ENCODE results near the gene ARHGAP42. TPM values are rescaled to one million over a fixed set of nuclear protein-coding genes. Genes with fewer than 3 reads are reported as not detected.

Gene ARHGAP42
- total RNA-seq, 2 experiments from 2014 or later, result not detected

GRCh38 chr11:100791103-100791502, 104.0 kb downstream of the ARHGAP42 start:
- Mint-ChIP-seq H3K4me3 (no peak overlapping the region), H3K9me3 (peaks cover 4% of the 10 kb centered on the region), H3K27me3 (no peaks in the 10 kb centered on the region), H3K4me1 (no peaks in the 10 kb centered on the region), H3K36me3 (ENCODE audit: low read depth) (no peaks in the 10 kb centered on the region), H3K27ac (no peak overlapping the region)
- ChIA-PET CTCF (no interaction called here), POLR2A (no interaction called here)
- no peak for DNase-seq

DNA sequence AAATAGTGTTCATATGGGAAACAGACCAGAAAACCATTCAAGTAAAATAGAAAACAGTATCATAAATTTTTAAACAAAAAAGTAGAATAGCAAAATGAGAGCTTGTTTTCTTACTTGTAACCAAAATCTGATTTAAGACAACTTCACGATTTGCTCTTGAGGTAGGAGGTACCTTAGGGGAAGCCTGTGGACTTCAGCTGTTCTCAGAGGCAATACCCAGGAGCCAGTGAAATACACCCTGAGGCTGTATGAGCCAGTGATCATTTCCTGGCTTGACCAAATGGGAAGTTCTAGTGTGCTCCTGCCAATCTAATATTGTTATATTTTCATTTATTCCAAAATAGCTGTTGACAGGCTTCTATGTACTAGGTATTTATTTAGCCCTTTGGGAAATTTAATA, 104.8 kb downstream of the ARHGAP42 start:
- no peak overlapping the region for H3K27ac Mint-ChIP-seq
- H3K36me3 Mint-ChIP-seq (ENCODE audit: low read depth), result no peaks in the 10 kb centered on the region
- DNase-seq, result no peak
- H3K9me3 Mint-ChIP-seq, result peaks cover 4% of the 10 kb centered on the region
- ChIA-PET POLR2A (no interaction called here), CTCF (no interaction called here)
- no peaks in the 10 kb centered on the region for H3K27me3 Mint-ChIP-seq
- no peak overlapping the region for H3K4me3 Mint-ChIP-seq
- H3K4me1 Mint-ChIP-seq, result no peaks in the 10 kb centered on the region

GRCh38 chr11:100793525-100793924, 106.4 kb downstream of the ARHGAP42 start:
- ChIA-PET POLR2A (no interaction called here), CTCF (no interaction called here)
- no peaks in the 10 kb centered on the region for H3K4me1 Mint-ChIP-seq
- no peak overlapping the region for H3K4me3 Mint-ChIP-seq
- H3K36me3 Mint-ChIP-seq (ENCODE audit: low read depth), result no peaks in the 10 kb centered on the region
- no peak for DNase-seq
- no peak overlapping the region for H3K27ac Mint-ChIP-seq
- H3K27me3 Mint-ChIP-seq, result no peaks in the 10 kb centered on the region
- H3K9me3 Mint-ChIP-seq, result no peaks in the 10 kb centered on the region

DNA sequence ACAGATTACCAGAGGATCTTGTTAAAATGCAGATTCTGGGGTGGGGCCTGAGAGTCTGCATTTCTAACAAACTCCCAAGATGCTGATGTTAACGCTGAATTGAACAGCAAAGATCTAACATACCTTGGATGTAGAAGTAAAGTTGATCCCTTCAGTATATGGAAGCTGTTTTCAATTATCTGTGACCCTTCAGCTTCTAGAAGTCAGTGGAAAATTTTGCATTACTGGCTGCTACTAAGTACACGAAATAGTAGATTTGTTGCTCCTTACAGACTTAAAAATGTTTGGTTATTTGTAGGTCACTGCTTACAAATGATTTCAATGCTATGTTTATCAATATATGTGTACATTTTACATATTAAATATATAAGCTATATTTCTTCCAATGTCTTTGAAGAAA, 107.4 kb downstream of the ARHGAP42 start:
- CTCF ChIA-PET, result no interaction called here
- Mint-ChIP-seq H3K4me1 (no peaks in the 10 kb centered on the region), H3K36me3 (ENCODE audit: low read depth) (no peaks in the 10 kb centered on the region), H3K27ac (no peak overlapping the region), H3K4me3 (no peak overlapping the region), H3K27me3 (no peaks in the 10 kb centered on the region), H3K9me3 (no peaks in the 10 kb centered on the region)
- DNase-seq, result no peak
- POLR2A ChIA-PET, result no interaction called here

DNA sequence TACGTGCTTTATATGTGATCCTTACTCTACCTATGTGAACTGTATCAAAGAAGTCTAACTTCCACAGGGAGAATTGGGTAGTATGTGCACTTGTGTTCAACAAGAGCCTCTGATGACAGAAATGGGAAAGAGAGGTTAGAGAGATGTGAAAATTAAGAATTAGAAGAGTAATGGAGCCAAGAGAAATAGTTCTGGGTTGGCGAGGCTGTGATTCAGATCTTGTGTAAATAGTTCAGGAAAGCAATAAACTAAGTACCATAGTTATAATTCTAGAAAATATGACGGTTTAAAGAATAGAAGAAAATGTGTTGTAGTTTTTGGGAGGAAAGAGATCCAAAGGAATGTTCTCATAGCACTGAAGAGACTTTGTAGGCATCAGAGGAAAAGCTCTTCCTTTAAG, 112.4 kb downstream of the ARHGAP42 start:
- H3K4me1 Mint-ChIP-seq, result no peaks in the 10 kb centered on the region
- H3K27ac Mint-ChIP-seq, result no peak overlapping the region
- H3K27me3 Mint-ChIP-seq, result no peaks in the 10 kb centered on the region
- H3K9me3 Mint-ChIP-seq, result peaks cover 3% of the 10 kb centered on the region
- DNase-seq, result no peak
- H3K36me3 Mint-ChIP-seq (ENCODE audit: low read depth), result no peaks in the 10 kb centered on the region
- ChIA-PET CTCF (no interaction called here), POLR2A (no interaction called here)
- no peak overlapping the region for H3K4me3 Mint-ChIP-seq

DNA sequence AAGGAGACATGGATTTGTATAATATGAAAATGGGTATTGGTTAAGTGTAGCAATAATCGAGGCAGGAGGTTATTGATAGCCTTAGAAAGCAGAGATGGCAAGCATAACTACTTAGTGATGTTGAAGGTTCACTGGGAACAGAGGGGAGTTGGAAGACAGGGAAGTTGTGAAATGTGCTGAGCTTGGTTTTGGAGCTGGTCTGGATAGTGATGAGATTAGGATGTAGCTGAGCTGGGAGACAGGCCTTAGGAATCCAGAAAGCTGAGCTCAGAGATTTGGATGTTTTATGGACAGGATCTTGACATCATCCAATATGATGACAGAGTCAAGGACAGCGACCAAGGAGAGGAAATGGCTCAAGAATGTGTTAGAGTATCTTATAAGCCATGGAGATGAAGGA, 113.1 kb downstream of the ARHGAP42 start:
- POLR2A ChIA-PET, result no interaction called here
- Mint-ChIP-seq H3K36me3 (ENCODE audit: low read depth) (no peaks in the 10 kb centered on the region), H3K4me3 (no peak overlapping the region), H3K9me3 (peaks cover 3% of the 10 kb centered on the region), H3K27ac (no peak overlapping the region), H3K4me1 (no peaks in the 10 kb centered on the region), H3K27me3 (no peaks in the 10 kb centered on the region)
- DNase-seq, result no peak
- CTCF ChIA-PET, result no interaction called here

GRCh38 chr11:100801225-100801999, 114.3 kb downstream of the ARHGAP42 start:
- Mint-ChIP-seq H3K9me3 (peaks cover 3% of the 10 kb centered on the region), H3K4me3 (no peak overlapping the region), H3K4me1 (no peaks in the 10 kb centered on the region), H3K27ac (no peak overlapping the region), H3K27me3 (no peaks in the 10 kb centered on the region), H3K36me3 (ENCODE audit: low read depth) (no peaks in the 10 kb centered on the region)
- CTCF ChIA-PET, result no interaction called here
- DNase-seq, result no peak
- POLR2A ChIA-PET, result no interaction called here

- DNase-seq, result no peak
- no peaks in the 10 kb centered on the region for H3K4me1 Mint-ChIP-seq
- POLR2A ChIA-PET, result no interaction called here
Observed at GRCh38 chr11:100805506-100806199, 118.6 kb downstream of the ARHGAP42 start.

GRCh38 chr11:100806296-100806695, 119.2 kb downstream of the ARHGAP42 start:
- ChIA-PET POLR2A (no interaction called here), CTCF (no interaction called here)
- H3K4me3 Mint-ChIP-seq, result no peak overlapping the region
- H3K4me1 Mint-ChIP-seq, result no peaks in the 10 kb centered on the region
- no peak overlapping the region for H3K27ac Mint-ChIP-seq
- no peak for DNase-seq
- no peaks in the 10 kb centered on the region for H3K36me3 Mint-ChIP-seq (ENCODE audit: low read depth)
- H3K9me3 Mint-ChIP-seq, result peaks cover 3% of the 10 kb centered on the region
- H3K27me3 Mint-ChIP-seq, result no peaks in the 10 kb centered on the region

More at GRCh38 chr11:100805506-100806199, 118.6 kb downstream of the ARHGAP42 start:
- CTCF ChIA-PET, result no interaction called here
- Mint-ChIP-seq H3K27ac (no peak overlapping the region), H3K27me3 (no peaks in the 10 kb centered on the region), H3K36me3 (ENCODE audit: low read depth) (no peaks in the 10 kb centered on the region), H3K4me3 (no peak overlapping the region), H3K9me3 (peaks cover 3% of the 10 kb centered on the region)

DNA sequence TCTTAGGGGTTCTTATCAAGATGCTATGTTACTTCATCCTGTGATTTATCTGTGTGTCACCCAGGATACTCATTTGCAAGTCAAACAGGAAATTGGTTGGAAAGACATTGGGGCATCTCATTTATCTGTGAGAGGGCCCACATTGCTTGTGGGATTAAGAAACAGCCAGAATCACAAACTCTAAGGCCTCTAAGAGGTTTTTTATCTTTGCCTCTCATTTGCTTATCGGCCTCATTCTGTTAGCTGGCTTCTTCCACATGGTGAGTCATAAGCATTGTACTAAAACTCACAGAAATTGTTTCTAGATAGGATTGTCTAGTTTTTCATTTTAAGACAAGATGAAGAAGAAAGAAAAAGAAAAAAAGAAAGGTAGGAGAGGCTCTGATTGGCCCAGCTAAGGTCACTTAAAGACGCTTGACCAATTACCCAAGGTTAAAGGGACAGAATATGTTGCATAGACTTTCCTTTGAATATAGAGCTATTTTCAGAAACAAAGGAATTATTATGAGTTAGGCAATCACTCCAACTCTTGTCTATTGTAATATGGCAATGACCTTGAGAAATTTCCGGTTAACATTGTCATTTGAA, 121.9 kb downstream of the ARHGAP42 start:
- Mint-ChIP-seq H3K4me3 (no peak overlapping the region), H3K36me3 (ENCODE audit: low read depth) (no peaks in the 10 kb centered on the region), H3K9me3 (peaks cover 8% of the 10 kb centered on the region), H3K27me3 (no peaks in the 10 kb centered on the region), H3K27ac (no peak overlapping the region), H3K4me1 (no peaks in the 10 kb centered on the region)
- ChIA-PET CTCF (no interaction called here), POLR2A (no interaction called here)
- DNase-seq, result no peak

GRCh38 chr11:100810146-100810545, 123.1 kb downstream of the ARHGAP42 start:
- peaks cover 8% of the 10 kb centered on the region for H3K9me3 Mint-ChIP-seq
- H3K4me3 Mint-ChIP-seq, result no peak overlapping the region
- ChIA-PET POLR2A (no interaction called here), CTCF (no interaction called here)
- H3K36me3 Mint-ChIP-seq (ENCODE audit: low read depth), result no peaks in the 10 kb centered on the region
- no peaks in the 10 kb centered on the region for H3K27me3 Mint-ChIP-seq
- H3K4me1 Mint-ChIP-seq, result no peaks in the 10 kb centered on the region
- DNase-seq, result no peak
- H3K27ac Mint-ChIP-seq, result no peak overlapping the region

DNA sequence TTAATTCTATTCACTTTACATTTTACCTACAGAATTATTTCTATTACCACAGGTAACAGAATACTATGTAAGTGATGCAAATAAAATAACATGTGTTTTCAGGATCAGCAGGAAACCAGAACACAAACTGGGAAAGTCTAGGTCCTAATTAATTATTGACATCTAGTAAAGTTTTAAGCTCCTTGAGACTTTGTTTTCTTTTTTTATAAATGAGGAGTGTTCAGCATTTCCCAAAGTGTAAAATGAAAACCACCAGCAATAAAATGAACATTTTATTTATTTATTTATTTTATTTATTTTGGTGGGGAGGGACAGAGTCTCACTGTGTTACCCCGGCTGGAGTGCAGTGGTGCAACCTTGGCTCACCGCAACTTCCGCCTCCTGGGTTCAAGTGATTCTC, 123.6 kb downstream of the ARHGAP42 start:
- Mint-ChIP-seq H3K9me3 (peaks cover 8% of the 10 kb centered on the region), H3K4me1 (no peaks in the 10 kb centered on the region), H3K4me3 (no peak overlapping the region), H3K27me3 (no peaks in the 10 kb centered on the region), H3K27ac (no peak overlapping the region), H3K36me3 (ENCODE audit: low read depth) (no peaks in the 10 kb centered on the region)
- DNase-seq, result no peak
- ChIA-PET POLR2A (no interaction called here), CTCF (no interaction called here)

- ChIA-PET POLR2A (no interaction called here), CTCF (no interaction called here)
- Mint-ChIP-seq H3K4me1 (no peaks in the 10 kb centered on the region), H3K27me3 (no peaks in the 10 kb centered on the region), H3K27ac (no peak overlapping the region), H3K36me3 (ENCODE audit: low read depth) (no peaks in the 10 kb centered on the region), H3K4me3 (no peak overlapping the region), H3K9me3 (peaks cover 8% of the 10 kb centered on the region)
- no peak for DNase-seq
Observed at GRCh38 chr11:100812517-100812916, 125.4 kb downstream of the ARHGAP42 start.

GRCh38 chr11:100815787-100816330, 128.8 kb downstream of the ARHGAP42 start:
- H3K4me3 Mint-ChIP-seq, result no peak overlapping the region
- DNase-seq, result no peak
- CTCF ChIA-PET, result no interaction called here
- no peaks in the 10 kb centered on the region for H3K4me1 Mint-ChIP-seq
- H3K27ac Mint-ChIP-seq, result no peak overlapping the region
- no peaks in the 10 kb centered on the region for H3K27me3 Mint-ChIP-seq
- H3K9me3 Mint-ChIP-seq, result peaks cover 8% of the 10 kb centered on the region
- POLR2A ChIA-PET, result no interaction called here
- no peaks in the 10 kb centered on the region for H3K36me3 Mint-ChIP-seq (ENCODE audit: low read depth)

All from activated CD4-positive, alpha-beta memory T cell treated with anti-CD3 and anti-CD28 coated beads, Interleukin-2, amount 10 ng/mL, durations not matched to agents 7 days and 5 days (primary cell).